LNCaP clone FGC (cell line): ENCODE data around the gene KBTBD7.

Experiments used
- DNase-seq: peaks from one replicate; pipeline ENCODE4 v3.0.0-alpha.2; 2011; ENCODE audit warnings: low read depth
- H3K4me3 ChIP-seq: 2 replicates; pipeline ENCODE4 v1.5.1; 2011; ENCODE audit warnings: mild to moderate bottlenecking, low read depth, low read length, control low read depth
- TF ChIP-seq, protein P1 (sequence below): IDR thresholded peaks from 2 replicates; pipeline ENCODE4 v1.5.1; 2012; ENCODE audit warnings: mild to moderate bottlenecking; ENCODE audit not compliant: control insufficient read depth, insufficient read depth; ENCODE audit errors: extremely low read depth

Gene KBTBD7

DNA sequence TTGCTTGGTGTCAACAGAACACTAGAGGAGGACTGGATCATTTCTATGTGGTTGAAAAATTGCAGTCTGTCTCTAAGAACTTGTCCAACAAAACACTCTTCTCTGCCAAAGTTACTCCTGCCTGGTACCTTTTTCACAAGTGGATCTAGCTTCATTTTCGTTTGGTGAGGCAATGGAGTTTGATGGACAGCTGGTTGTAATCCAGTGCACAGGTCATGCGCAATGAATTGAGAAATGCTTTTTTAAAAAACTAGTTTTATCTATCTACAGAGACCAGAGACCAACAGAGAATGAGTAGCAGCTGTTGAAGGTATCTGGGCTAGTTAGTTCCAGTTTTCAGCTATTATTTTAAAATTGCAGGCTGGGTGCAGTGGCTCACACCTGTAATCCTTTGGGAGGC is 49.8 kb downstream of the KBTBD7 start:
- no peak for DNase-seq
- TF ChIP-seq, protein P1, sequence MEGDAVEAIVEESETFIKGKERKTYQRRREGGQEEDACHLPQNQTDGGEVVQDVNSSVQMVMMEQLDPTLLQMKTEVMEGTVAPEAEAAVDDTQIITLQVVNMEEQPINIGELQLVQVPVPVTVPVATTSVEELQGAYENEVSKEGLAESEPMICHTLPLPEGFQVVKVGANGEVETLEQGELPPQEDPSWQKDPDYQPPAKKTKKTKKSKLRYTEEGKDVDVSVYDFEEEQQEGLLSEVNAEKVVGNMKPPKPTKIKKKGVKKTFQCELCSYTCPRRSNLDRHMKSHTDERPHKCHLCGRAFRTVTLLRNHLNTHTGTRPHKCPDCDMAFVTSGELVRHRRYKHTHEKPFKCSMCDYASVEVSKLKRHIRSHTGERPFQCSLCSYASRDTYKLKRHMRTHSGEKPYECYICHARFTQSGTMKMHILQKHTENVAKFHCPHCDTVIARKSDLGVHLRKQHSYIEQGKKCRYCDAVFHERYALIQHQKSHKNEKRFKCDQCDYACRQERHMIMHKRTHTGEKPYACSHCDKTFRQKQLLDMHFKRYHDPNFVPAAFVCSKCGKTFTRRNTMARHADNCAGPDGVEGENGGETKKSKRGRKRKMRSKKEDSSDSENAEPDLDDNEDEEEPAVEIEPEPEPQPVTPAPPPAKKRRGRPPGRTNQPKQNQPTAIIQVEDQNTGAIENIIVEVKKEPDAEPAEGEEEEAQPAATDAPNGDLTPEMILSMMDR: no peak
- no peak overlapping the region for H3K4me3 ChIP-seq
